ENCODE measurements around the gene NETO2.

DNA sequence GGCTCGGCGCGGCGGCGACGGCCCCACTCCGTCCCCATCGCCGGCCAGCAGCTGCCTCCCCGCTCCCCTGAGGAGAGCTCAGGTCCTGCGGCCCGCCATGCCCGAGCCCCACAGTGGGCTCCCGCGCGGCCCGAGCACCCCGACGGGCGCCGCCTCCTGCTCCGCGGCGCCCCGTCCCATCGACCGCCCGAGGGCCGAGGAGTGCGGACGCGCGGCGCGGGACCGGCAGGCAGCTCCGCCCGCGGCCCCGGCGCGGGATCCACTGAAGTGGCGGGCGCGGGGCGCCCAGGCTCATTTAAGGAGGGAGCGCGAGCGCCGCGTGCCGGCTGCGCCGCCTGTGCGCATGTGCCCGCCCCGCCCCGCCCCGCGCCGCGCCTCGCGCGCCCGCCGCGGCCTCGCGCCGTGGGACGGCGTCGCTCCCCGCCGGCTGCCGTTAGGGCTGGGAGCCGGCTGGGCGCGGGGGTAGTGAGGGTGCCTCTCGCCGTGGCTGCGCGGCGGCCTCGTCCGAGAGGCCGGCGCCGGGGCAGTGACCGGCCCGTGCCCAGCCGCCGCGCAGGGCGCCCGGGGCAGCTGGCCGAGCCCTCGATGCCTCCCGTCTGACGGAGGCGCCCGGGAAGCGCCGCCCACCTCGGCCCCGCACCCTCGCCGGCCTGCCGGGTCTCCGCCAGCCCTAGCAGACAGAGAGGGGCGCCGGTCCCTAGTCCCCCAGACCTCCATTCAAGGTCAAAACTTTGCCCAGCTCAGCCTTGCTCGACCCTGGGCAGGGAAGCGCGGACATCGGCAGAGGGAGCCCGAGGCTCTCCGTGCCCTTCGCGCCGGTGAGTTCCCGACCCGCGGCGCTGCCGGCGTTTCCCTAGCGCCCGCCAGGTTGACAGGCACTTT, at the start of gene NETO2:
- peak; percentile 46 for TF ChIP-seq CTCF (IDR thresholded peaks at IDR 0.05; ENCODE audit: insufficient read depth, low read length, poor library complexity, severe bottlenecking)
- no peak for TF ChIP-seq EZH2phosphoT487 (conservative IDR thresholded peaks at IDR 0.05; ENCODE audit: low read length)
